WTC11 (cell line): ENCODE data around the gene USO1. TPM values are rescaled to one million over a fixed set of nuclear protein-coding genes. Genes with fewer than 3 reads are reported as not detected.

Source experiments
- ATAC-seq: fragments of 200-7000 bp; cut with Tn5 transposase; 2 replicates; pipeline ENCODE4 v1.10.0; 2021; ENCODE audit warnings: mild to moderate bottlenecking, moderate library complexity
- CTCF ChIA-PET: fragments of 300-600 bp; sonication (Branson Sonifier 250); formaldehyde crosslinking; loops from one replicate; lab custom pipeline; 2021; ENCODE audit warnings: antibody characterized with exemption; lab: Charles Lee
- POLR2A ChIA-PET: fragments of 350-600 bp; sonication (Branson Sonifier 250); formaldehyde crosslinking; loops from one replicate; lab custom pipeline; 2021; ENCODE audit warnings: antibody characterized with exemption; lab: Charles Lee
- DNase-seq: peaks from one replicate; pipeline ENCODE4 v3.0.0; 2021; ENCODE audit warnings: low spot score
- H3K27ac Mint-ChIP-seq: 2 replicates; pipeline ENCODE4 v1.8.0; 2021; ENCODE audit warnings: mixed read lengths
- H3K27me3 Mint-ChIP-seq: 2 replicates; pipeline ENCODE4 v1.8.0; 2021; ENCODE audit warnings: low read depth, mild to moderate bottlenecking, moderate library complexity, mixed read lengths
- H3K36me3 Mint-ChIP-seq: 2 replicates; pipeline ENCODE4 v1.8.0; 2021; ENCODE audit warnings: mixed read lengths
- H3K4me1 Mint-ChIP-seq: 2 replicates; pipeline ENCODE4 v1.8.0; 2022; ENCODE audit warnings: mixed read lengths
- H3K4me3 Mint-ChIP-seq: 2 replicates; pipeline ENCODE4 v1.8.0; 2021; ENCODE audit warnings: mild to moderate bottlenecking, moderate library complexity, mixed read lengths
- H3K9me3 Mint-ChIP-seq: 2 replicates; pipeline ENCODE4 v1.8.0; 2021; ENCODE audit warnings: mixed read lengths
- E2F4 ChIP-seq: sonication (generic); formaldehyde crosslinking; IDR thresholded peaks from 2 replicates; pipeline ENCODE4 v1.8.1; 2022; ENCODE audit warnings: low read depth, mild to moderate bottlenecking, moderate library complexity, missing genetic modification reagents, borderline replicate concordance
- ETV6 ChIP-seq: sonication (generic); formaldehyde crosslinking; IDR thresholded peaks from 2 replicates; pipeline ENCODE4 v1.8.1; 2022; ENCODE audit warnings: mild to moderate bottlenecking, missing genetic modification reagents
- HMGA2 ChIP-seq: fragments of 250-450 bp; sonication (Bioruptor Pico); IDR thresholded peaks from 2 replicates; pipeline ENCODE4 v1.4.0; 2021; ENCODE audit warnings: mild to moderate bottlenecking, moderate library complexity
- MLX ChIP-seq: sonication (generic); formaldehyde crosslinking; IDR thresholded peaks from 2 replicates; pipeline ENCODE4 v1.8.1; 2023; ENCODE audit warnings: mild to moderate bottlenecking, missing genetic modification reagents, moderate library complexity
- OVOL2 ChIP-seq: fragments of 250-450 bp; sonication (Bioruptor Pico); IDR thresholded peaks from 2 replicates; pipeline ENCODE4 v1.9.0; 2021; ENCODE audit warnings: mild to moderate bottlenecking, borderline replicate concordance
- SMAD3 ChIP-seq: sonication (generic); formaldehyde crosslinking; IDR thresholded peaks from 2 replicates; pipeline ENCODE4 v1.8.0; 2022; ENCODE audit warnings: missing genetic modification reagents, mild to moderate bottlenecking, borderline replicate concordance
- SOX15 ChIP-seq: fragments of 250-450 bp; sonication (Bioruptor Pico); IDR thresholded peaks from 2 replicates; pipeline ENCODE4 v1.9.0; 2021; ENCODE audit warnings: mild to moderate bottlenecking
- TEAD1 ChIP-seq: sonication (generic); formaldehyde crosslinking; IDR thresholded peaks from 2 replicates; pipeline ENCODE4 v1.8.0; 2022; ENCODE audit warnings: mild to moderate bottlenecking, missing genetic modification reagents
- ZBTB21 ChIP-seq: sonication (generic); formaldehyde crosslinking; IDR thresholded peaks from 2 replicates; pipeline ENCODE4 v1.8.1; 2023; ENCODE audit warnings: mild to moderate bottlenecking, missing genetic modification reagents, borderline replicate concordance
- ZNF263 ChIP-seq: sonication (generic); formaldehyde crosslinking; IDR thresholded peaks from 2 replicates; pipeline ENCODE4 v1.8.1; 2022; ENCODE audit warnings: low read depth, mild to moderate bottlenecking, moderate library complexity, missing genetic modification reagents
- ZNF423 ChIP-seq: fragments of 250-450 bp; sonication (Bioruptor Pico); IDR thresholded peaks from 2 replicates; pipeline ENCODE4 v2.1.2; 2022; ENCODE audit warnings: mild to moderate bottlenecking, moderate library complexity
- ZNF512 ChIP-seq: sonication (generic); formaldehyde crosslinking; IDR thresholded peaks from 2 replicates; pipeline ENCODE4 v1.8.1; 2022; ENCODE audit warnings: missing genetic modification reagents, borderline replicate concordance
- total RNA-seq: library from RNA; stranded (reverse); gene quantifications from 3 replicates; pipeline ENCODE4 v1.2.3, GENCODE V29; 2021
- TF ChIP-seq, protein P1 (sequence below): sonication (generic); formaldehyde crosslinking; IDR thresholded peaks from 2 replicates; pipeline ENCODE4 v1.8.0; 2022; ENCODE audit warnings: missing genetic modification reagents
- TF ChIP-seq, protein P2 (sequence below): sonication (generic); formaldehyde crosslinking; IDR thresholded peaks from 2 replicates; pipeline ENCODE4 v1.8.1; 2022; ENCODE audit warnings: mild to moderate bottlenecking, missing genetic modification reagents, moderate library complexity, borderline replicate concordance
- TF ChIP-seq, protein P3 (sequence below): sonication (generic); formaldehyde crosslinking; IDR thresholded peaks from 2 replicates; pipeline ENCODE4 v1.8.1; 2022; ENCODE audit warnings: mild to moderate bottlenecking, moderate library complexity, missing genetic modification reagents
- TF ChIP-seq, protein P4 (sequence below): sonication (generic); formaldehyde crosslinking; IDR thresholded peaks from 2 replicates; pipeline ENCODE4 v1.8.0; 2022; ENCODE audit warnings: mild to moderate bottlenecking, missing genetic modification reagents

USO1 gene
- total RNA-seq, 1 experiment from 2014 or later, result 162 TPM

GRCh38 chr4:75699299-75699698 is 25.1 kb upstream of the USO1 start (continued):
- TF ChIP-seq E2F4 (no peak), HMGA2 (CRISPR knock-in tag) (no peak), SOX15 (CRISPR knock-in tag) (no peak), ZNF263 (CRISPR knock-in tag) (no peak), SMAD3 (CRISPR knock-in tag) (no peak), ZNF512 (CRISPR knock-in tag) (no peak)
- TF ChIP-seq, protein P1, sequence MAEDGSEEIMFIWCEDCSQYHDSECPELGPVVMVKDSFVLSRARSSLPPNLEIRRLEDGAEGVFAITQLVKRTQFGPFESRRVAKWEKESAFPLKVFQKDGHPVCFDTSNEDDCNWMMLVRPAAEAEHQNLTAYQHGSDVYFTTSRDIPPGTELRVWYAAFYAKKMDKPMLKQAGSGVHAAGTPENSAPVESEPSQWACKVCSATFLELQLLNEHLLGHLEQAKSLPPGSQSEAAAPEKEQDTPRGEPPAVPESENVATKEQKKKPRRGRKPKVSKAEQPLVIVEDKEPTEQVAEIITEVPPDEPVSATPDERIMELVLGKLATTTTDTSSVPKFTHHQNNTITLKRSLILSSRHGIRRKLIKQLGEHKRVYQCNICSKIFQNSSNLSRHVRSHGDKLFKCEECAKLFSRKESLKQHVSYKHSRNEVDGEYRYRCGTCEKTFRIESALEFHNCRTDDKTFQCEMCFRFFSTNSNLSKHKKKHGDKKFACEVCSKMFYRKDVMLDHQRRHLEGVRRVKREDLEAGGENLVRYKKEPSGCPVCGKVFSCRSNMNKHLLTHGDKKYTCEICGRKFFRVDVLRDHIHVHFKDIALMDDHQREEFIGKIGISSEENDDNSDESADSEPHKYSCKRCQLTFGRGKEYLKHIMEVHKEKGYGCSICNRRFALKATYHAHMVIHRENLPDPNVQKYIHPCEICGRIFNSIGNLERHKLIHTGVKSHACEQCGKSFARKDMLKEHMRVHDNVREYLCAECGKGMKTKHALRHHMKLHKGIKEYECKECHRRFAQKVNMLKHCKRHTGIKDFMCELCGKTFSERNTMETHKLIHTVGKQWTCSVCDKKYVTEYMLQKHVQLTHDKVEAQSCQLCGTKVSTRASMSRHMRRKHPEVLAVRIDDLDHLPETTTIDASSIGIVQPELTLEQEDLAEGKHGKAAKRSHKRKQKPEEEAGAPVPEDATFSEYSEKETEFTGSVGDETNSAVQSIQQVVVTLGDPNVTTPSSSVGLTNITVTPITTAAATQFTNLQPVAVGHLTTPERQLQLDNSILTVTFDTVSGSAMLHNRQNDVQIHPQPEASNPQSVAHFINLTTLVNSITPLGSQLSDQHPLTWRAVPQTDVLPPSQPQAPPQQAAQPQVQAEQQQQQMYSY, result no peak

GRCh38 chr4:75702919-75703411 is 21.4 kb upstream of the USO1 start:
- ChIA-PET POLR2A (no interaction called here), CTCF (no interaction called here)
- H3K4me1 Mint-ChIP-seq, result peaks cover 66% of the 10 kb centered on the region
- peak overlapping the region; percentile 8; the same call in 1 of the 2 replicates for H3K4me3 Mint-ChIP-seq
- DNase-seq (no peak), ATAC-seq (peak; percentile 5)
- TF ChIP-seq, protein P2, sequence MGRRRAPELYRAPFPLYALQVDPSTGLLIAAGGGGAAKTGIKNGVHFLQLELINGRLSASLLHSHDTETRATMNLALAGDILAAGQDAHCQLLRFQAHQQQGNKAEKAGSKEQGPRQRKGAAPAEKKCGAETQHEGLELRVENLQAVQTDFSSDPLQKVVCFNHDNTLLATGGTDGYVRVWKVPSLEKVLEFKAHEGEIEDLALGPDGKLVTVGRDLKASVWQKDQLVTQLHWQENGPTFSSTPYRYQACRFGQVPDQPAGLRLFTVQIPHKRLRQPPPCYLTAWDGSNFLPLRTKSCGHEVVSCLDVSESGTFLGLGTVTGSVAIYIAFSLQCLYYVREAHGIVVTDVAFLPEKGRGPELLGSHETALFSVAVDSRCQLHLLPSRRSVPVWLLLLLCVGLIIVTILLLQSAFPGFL (CRISPR knock-in tag), result no peak
- TF ChIP-seq ETV6 (0 out of 2 replicates have a peak, but pooled peaks have one; percentile 26), OVOL2 (CRISPR knock-in tag) (no peak), MLX (no peak), ZBTB21 (CRISPR knock-in tag) (no peak), TEAD1 (CRISPR knock-in tag) (no peak), ZNF423 (CRISPR knock-in tag) (no peak)
- TF ChIP-seq, protein P3, sequence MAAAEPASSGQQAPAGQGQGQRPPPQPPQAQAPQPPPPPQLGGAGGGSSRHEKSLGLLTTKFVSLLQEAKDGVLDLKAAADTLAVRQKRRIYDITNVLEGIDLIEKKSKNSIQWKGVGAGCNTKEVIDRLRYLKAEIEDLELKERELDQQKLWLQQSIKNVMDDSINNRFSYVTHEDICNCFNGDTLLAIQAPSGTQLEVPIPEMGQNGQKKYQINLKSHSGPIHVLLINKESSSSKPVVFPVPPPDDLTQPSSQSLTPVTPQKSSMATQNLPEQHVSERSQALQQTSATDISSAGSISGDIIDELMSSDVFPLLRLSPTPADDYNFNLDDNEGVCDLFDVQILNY (CRISPR knock-in tag), result no peak
- TF ChIP-seq, protein P4, sequence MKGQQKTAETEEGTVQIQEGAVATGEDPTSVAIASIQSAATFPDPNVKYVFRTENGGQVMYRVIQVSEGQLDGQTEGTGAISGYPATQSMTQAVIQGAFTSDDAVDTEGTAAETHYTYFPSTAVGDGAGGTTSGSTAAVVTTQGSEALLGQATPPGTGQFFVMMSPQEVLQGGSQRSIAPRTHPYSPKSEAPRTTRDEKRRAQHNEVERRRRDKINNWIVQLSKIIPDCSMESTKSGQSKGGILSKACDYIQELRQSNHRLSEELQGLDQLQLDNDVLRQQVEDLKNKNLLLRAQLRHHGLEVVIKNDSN (CRISPR knock-in tag), result no peak
- no peaks in the 10 kb centered on the region for H3K9me3 Mint-ChIP-seq
- peak overlapping the region; percentile 95 for H3K27ac Mint-ChIP-seq
- no peaks in the 10 kb centered on the region for H3K36me3 Mint-ChIP-seq
- no peaks in the 10 kb centered on the region for H3K27me3 Mint-ChIP-seq
